ENCODE measurements around the gene MAP7. TPM values are rescaled to one million over a fixed set of nuclear protein-coding genes. Genes with fewer than 3 reads are reported as not detected.

Gene MAP7
- total RNA-seq, 2 experiments from 2014 or later, result 0.45 to 0.49 TPM

DNA sequence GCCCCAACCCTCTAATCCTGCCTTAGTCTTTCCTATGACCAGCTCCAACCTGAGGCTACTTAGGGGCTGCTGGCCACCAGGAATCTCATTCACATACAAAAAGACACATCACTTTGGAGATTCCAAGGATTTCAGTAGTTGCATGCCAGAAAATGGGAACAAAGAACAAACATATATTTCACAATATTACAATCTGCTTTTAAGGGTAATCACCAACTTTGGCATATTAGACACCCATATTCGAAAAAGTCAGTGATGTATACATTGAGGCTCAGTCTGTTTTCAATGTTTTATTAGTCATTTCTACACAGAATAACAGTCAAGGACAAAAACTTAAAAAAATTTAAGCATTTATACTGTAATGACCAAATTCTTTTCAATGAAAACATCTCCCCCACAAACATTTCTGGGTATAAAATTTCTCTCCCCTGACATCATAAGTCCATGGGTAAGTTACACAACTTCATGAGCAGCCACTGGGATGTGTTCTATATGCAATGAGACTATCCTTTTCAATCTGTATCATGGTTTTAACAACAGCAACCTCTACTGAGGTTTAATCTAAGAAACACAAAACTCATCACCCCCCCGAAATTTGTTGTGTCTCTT, 103.5 kb downstream of the MAP7 start:
- Mint-ChIP-seq H3K36me3 (ENCODE audit: low read depth) (no peaks in the 10 kb centered on the region), H3K9me3 (peaks cover 4% of the 10 kb centered on the region), H3K4me1 (ENCODE audit: low read depth) (no peaks in the 10 kb centered on the region), H3K4me3 (no peak overlapping the region), H3K27ac (no peak overlapping the region), H3K27me3 (no peaks in the 10 kb centered on the region)
- CTCF ChIA-PET, result no interaction called here
- TF ChIP-seq, protein P1, sequence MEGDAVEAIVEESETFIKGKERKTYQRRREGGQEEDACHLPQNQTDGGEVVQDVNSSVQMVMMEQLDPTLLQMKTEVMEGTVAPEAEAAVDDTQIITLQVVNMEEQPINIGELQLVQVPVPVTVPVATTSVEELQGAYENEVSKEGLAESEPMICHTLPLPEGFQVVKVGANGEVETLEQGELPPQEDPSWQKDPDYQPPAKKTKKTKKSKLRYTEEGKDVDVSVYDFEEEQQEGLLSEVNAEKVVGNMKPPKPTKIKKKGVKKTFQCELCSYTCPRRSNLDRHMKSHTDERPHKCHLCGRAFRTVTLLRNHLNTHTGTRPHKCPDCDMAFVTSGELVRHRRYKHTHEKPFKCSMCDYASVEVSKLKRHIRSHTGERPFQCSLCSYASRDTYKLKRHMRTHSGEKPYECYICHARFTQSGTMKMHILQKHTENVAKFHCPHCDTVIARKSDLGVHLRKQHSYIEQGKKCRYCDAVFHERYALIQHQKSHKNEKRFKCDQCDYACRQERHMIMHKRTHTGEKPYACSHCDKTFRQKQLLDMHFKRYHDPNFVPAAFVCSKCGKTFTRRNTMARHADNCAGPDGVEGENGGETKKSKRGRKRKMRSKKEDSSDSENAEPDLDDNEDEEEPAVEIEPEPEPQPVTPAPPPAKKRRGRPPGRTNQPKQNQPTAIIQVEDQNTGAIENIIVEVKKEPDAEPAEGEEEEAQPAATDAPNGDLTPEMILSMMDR (IDR thresholded peaks at IDR 0.05), result no peak
- Histone ChIP-seq H3K27me3 (ENCODE audit: control insufficient read depth in 1 of 2, insufficient read depth in 2 of 2, low read length in 2 of 2) (peaks cover 0 to 4% of the 10 kb centered on the region in 2 experiments), H3K4me3 (ENCODE audit: low read length) (no peak overlapping the region), H3K36me3 (ENCODE audit: insufficient read depth, low read length) (no peaks in the 10 kb centered on the region), H3K27ac (ENCODE audit: low read depth in 1 of 2, low read length in 2 of 2) (no peak overlapping the region), H3K4me1 (ENCODE audit: insufficient read depth, low read length) (no peaks in the 10 kb centered on the region), H3K9me3 (ENCODE audit: control insufficient read depth in 1 of 2, insufficient read depth in 1 of 2, low read length in 2 of 2) (peaks cover 5 to 7% of the 10 kb centered on the region in 2 experiments)
- ATAC-seq (ENCODE audit: poor library complexity) (no peak), DNase-seq (no peak)
- intact Hi-C loops (cut with DNase I, micrococcal nuclease), result no loop called here
- POLR2A ChIA-PET, result no interaction called here

DNA sequence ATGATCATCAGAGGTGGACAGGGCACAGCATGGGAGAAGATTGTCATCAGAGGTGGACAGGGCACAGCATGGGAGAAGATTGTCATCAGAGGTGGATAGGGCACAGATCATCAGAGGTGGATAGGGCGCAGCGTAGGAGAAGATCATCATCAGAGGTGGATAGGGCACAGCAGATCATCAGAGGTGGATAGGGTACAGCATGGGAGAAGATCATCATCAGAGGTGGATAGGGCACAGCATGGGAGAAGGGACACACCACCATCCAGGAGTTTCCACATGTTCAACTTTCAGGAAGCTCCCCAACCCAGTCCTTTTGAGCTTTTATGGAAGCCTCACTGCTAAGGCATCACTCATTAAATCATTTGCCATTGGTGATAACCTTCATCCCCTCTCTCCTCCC, 104.1 kb downstream of the MAP7 start:
- ATAC-seq (ENCODE audit: poor library complexity) (no peak), DNase-seq (no peak)
- no peak overlapping the region for H3K27ac ChIP-seq (ENCODE audit: low read depth in 1 of 2, low read length in 2 of 2)
- H3K4me1 ChIP-seq (ENCODE audit: insufficient read depth, low read length), result no peaks in the 10 kb centered on the region
- H3K9me3 ChIP-seq (ENCODE audit: control insufficient read depth in 1 of 2, insufficient read depth in 1 of 2, low read length in 2 of 2), result peaks cover 5% of the 10 kb centered on the region in 2 experiments
- H3K4me3 ChIP-seq (ENCODE audit: low read length), result no peak overlapping the region
- POLR2A ChIA-PET, result no interaction called here
- no peaks in the 10 kb centered on the region for H3K36me3 Mint-ChIP-seq (ENCODE audit: low read depth)
- peaks cover 3% of the 10 kb centered on the region for H3K9me3 Mint-ChIP-seq
- CTCF ChIA-PET, result no interaction called here
- H3K4me3 Mint-ChIP-seq, result no peak overlapping the region
- H3K27me3 Mint-ChIP-seq, result no peaks in the 10 kb centered on the region
- no peaks in the 10 kb centered on the region for H3K4me1 Mint-ChIP-seq (ENCODE audit: low read depth)
- no peaks in the 10 kb centered on the region for H3K36me3 ChIP-seq (ENCODE audit: insufficient read depth, low read length)
- peaks cover 0 to under 1% of the 10 kb centered on the region in 2 experiments for H3K27me3 ChIP-seq (ENCODE audit: control insufficient read depth in 1 of 2, insufficient read depth in 2 of 2, low read length in 2 of 2)
- TF ChIP-seq, protein P1 (IDR thresholded peaks at IDR 0.05), result no peak
- intact Hi-C loops (cut with DNase I, micrococcal nuclease), result no loop called here
- no peak overlapping the region for H3K27ac Mint-ChIP-seq

DNA sequence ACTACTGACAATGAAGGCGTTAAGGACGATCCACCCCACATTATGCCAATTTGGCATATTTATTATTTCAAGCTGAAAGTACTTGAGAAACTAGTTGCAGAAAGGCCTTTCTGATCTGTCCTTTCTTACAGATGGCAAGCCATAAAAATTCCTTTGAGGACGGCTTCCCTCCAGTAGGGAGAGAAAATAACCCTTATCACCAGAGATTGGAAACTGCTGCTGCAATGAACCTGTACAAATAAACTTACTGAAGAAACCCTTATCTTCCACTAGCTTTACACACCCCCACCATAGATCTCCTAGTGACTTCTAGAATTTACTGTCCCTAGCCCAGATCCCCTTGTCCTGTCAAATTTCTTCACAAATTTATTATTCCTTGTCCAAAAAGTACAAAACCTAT, 105.2 kb downstream of the MAP7 start:
- no peaks in the 10 kb centered on the region for H3K9me3 Mint-ChIP-seq

More for the DNA sequence above, 105.2 kb downstream of the MAP7 start:
- Mint-ChIP-seq H3K36me3 (ENCODE audit: low read depth) (no peaks in the 10 kb centered on the region), H3K4me3 (no peak overlapping the region), H3K27ac (no peak overlapping the region), H3K27me3 (no peaks in the 10 kb centered on the region), H3K4me1 (ENCODE audit: low read depth) (no peaks in the 10 kb centered on the region)
- H3K4me3 ChIP-seq (ENCODE audit: low read length), result no peak overlapping the region
- no peaks in the 10 kb centered on the region for H3K27me3 ChIP-seq (ENCODE audit: control insufficient read depth in 1 of 2, insufficient read depth in 2 of 2, low read length in 2 of 2)
- ATAC-seq (ENCODE audit: poor library complexity) (no peak), DNase-seq (no peak)
- ChIA-PET POLR2A (no interaction called here), CTCF (no interaction called here)
- H3K27ac ChIP-seq (ENCODE audit: low read depth in 1 of 2, low read length in 2 of 2), result no peak overlapping the region
- H3K4me1 ChIP-seq (ENCODE audit: insufficient read depth, low read length), result no peaks in the 10 kb centered on the region
- no peaks in the 10 kb centered on the region for H3K36me3 ChIP-seq (ENCODE audit: insufficient read depth, low read length)
- TF ChIP-seq, protein P1 (IDR thresholded peaks at IDR 0.05), result no peak
- peaks cover 0 to 4% of the 10 kb centered on the region in 2 experiments for H3K9me3 ChIP-seq (ENCODE audit: control insufficient read depth in 1 of 2, insufficient read depth in 1 of 2, low read length in 2 of 2)
- intact Hi-C loops (cut with DNase I, micrococcal nuclease), result no loop called here

All from CD4-positive, alpha-beta T cell (primary cell).